Measurements from ENCODE around the gene LRRC4C.
"Not testable (repeated sequence)": the region's sequence is repeated elsewhere in the genome, so short reads cannot be mapped to it uniquely, and the experiment has no call there.

Gene LRRC4C

GRCh38 chr11:41018224-41018623, 441.2 kb downstream of the LRRC4C start:
- no peak for DNase-seq (ENCODE audit: low read depth)

GRCh38 chr11:41010361-41011050, 448.9 kb downstream of the LRRC4C start:
- DNase-seq (ENCODE audit: low read depth), result no peak

GRCh38 chr11:41005986-41006385, 453.5 kb downstream of the LRRC4C start:
- no peak for DNase-seq (ENCODE audit: low read depth)

GRCh38 chr11:41003339-41004282, 455.8 kb downstream of the LRRC4C start:
- DNase-seq (ENCODE audit: low read depth), result no peak

- DNase-seq (ENCODE audit: low read depth), result no peak
Observed at GRCh38 chr11:40998920-40999319, 460.5 kb downstream of the LRRC4C start.

- no peak for DNase-seq (ENCODE audit: low read depth)
Observed at GRCh38 chr11:40987776-40988435, 471.5 kb downstream of the LRRC4C start.

- DNase-seq (ENCODE audit: low read depth), result no peak
Observed at GRCh38 chr11:40986320-40986719, 473.1 kb downstream of the LRRC4C start.

GRCh38 chr11:40975076-40975475, 484.4 kb downstream of the LRRC4C start:
- no peak for DNase-seq (ENCODE audit: low read depth)

GRCh38 chr11:40974186-40974795, 485.2 kb downstream of the LRRC4C start:
- DNase-seq (ENCODE audit: low read depth), result no peak

GRCh38 chr11:40958707-40959106, 500.7 kb downstream of the LRRC4C start:
- no peak for DNase-seq (ENCODE audit: low read depth)

- DNase-seq (ENCODE audit: low read depth), result no peak
Observed at GRCh38 chr11:40952479-40952878, 507.0 kb downstream of the LRRC4C start.

- DNase-seq (ENCODE audit: low read depth), result no peak
Observed at GRCh38 chr11:40938002-40938401, 521.5 kb downstream of the LRRC4C start.

GRCh38 chr11:40924915-40925314, 534.5 kb downstream of the LRRC4C start:
- no peak for DNase-seq (ENCODE audit: low read depth)

- DNase-seq (ENCODE audit: low read depth), result no peak
Observed at GRCh38 chr11:40921246-40921645, 538.2 kb downstream of the LRRC4C start.

- not testable (repeated sequence) for DNase-seq (ENCODE audit: low read depth)
Observed at GRCh38 chr11:40910774-40911173, 548.7 kb downstream of the LRRC4C start.

GRCh38 chr11:40894501-40894900, 565.0 kb downstream of the LRRC4C start:
- no peak for DNase-seq (ENCODE audit: low read depth)

- no peak for DNase-seq (ENCODE audit: low read depth)
Observed at GRCh38 chr11:40885250-40885954, 574.0 kb downstream of the LRRC4C start.

- DNase-seq (ENCODE audit: low read depth), result no peak
Observed at GRCh38 chr11:40882301-40882700, 577.2 kb downstream of the LRRC4C start.

GRCh38 chr11:40879911-40880310, 579.5 kb downstream of the LRRC4C start:
- no peak for DNase-seq (ENCODE audit: low read depth)

- peak; percentile 65 for DNase-seq (ENCODE audit: low read depth)
Observed at GRCh38 chr11:40877981-40878380, 581.5 kb downstream of the LRRC4C start.

- DNase-seq (ENCODE audit: low read depth), result no peak
Observed at GRCh38 chr11:40877256-40877655, 582.2 kb downstream of the LRRC4C start.
